Smooth muscle cell of the brain vasculature (primary cell): Measurements from ENCODE around the gene CA5A.
"Not testable (repeated sequence)": the region's sequence is repeated elsewhere in the genome, so short reads cannot be mapped to it uniquely, and the experiment has no call there.

Source experiments
- DNase-seq: peaks from one replicate; pipeline ENCODE4 v3.0.0-alpha.2; 2012; ENCODE audit warnings: low read depth, low spot score

The CA5A gene

GRCh38 chr16:87868254-87869029 is 67.9 kb downstream of the CA5A start:
- not testable (repeated sequence) for DNase-seq

GRCh38 chr16:87865902-87866555 is 70.3 kb downstream of the CA5A start:
- DNase-seq: not testable (repeated sequence)

GRCh38 chr16:87864331-87864989 is 71.9 kb downstream of the CA5A start:
- DNase-seq: no peak

- not testable (repeated sequence) for DNase-seq
These were observed 73.0 kb downstream of the CA5A start for GRCh38 chr16:87863327-87863635.

- DNase-seq: not testable (repeated sequence)
These were observed 73.6 kb downstream of the CA5A start for GRCh38 chr16:87862597-87863326.

- DNase-seq: not testable (repeated sequence)
These were observed 74.8 kb downstream of the CA5A start for GRCh38 chr16:87861300-87862099.

- DNase-seq: no peak
These were observed 75.6 kb downstream of the CA5A start for GRCh38 chr16:87860553-87861299.

GRCh38 chr16:87858151-87858993 is 78.0 kb downstream of the CA5A start:
- DNase-seq: not testable (repeated sequence)

GRCh38 chr16:87856791-87857228 is 79.5 kb downstream of the CA5A start:
- no peak for DNase-seq

GRCh38 chr16:87855852-87856715 is 80.2 kb downstream of the CA5A start:
- no peak for DNase-seq

- no peak for DNase-seq
These were observed 81.2 kb downstream of the CA5A start for GRCh38 chr16:87854907-87855683.

- DNase-seq: no peak
These were observed 82.0 kb downstream of the CA5A start for GRCh38 chr16:87854053-87854906.

GRCh38 chr16:87853411-87854052 is 82.8 kb downstream of the CA5A start:
- DNase-seq: no peak

- no peak for DNase-seq
These were observed 84.7 kb downstream of the CA5A start for GRCh38 chr16:87851601-87852000.

- no peak for DNase-seq
These were observed 85.2 kb downstream of the CA5A start for GRCh38 chr16:87851141-87851587.
